ENCODE data around the gene SREBF1. TPM values are rescaled to one million over a fixed set of nuclear protein-coding genes. Genes with fewer than 3 reads are reported as not detected.

SREBF1 gene
- total RNA-seq, 1 experiment from 2014 or later: 104 TPM

DNA sequence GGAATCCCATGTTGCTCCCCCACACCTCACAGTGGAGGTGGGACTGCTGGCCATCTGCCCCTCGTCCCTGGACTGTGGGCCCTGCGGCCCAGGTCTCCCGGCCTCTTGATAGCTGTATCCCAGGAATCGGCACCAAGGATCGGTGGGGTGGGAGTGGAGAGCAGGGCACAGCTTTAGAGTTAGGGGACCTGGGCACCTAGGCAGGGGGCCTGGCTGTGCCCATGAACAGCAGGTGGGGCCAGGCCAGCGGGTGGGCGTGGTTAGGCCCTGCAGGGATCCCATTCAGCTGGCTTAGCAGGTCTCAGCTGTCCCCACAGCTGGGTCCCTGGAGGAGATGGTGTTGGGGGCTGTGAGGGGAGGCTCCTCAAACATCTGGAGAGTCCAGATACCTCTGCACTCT lies 49.2 kb downstream of the SREBF1 start:
- no peak for DNase-seq
- intact Hi-C loops (cut with micrococcal nuclease; ENCODE audit: unreplicated experiment): loop anchor here (10.0 kb wide), 1 partner anchor 53 kb away; no protein-coding TSS in a partner anchor
- Mint-ChIP-seq H3K27ac (ENCODE audit: unreplicated experiment) (no peak overlapping the region), H3K4me3 (ENCODE audit: low read depth, unreplicated experiment) (no peak overlapping the region), H3K27me3 (ENCODE audit: unreplicated experiment) (no peaks in the 10 kb centered on the region), H3K36me3 (ENCODE audit: insufficient read depth, unreplicated experiment) (peaks cover 13% of the 10 kb centered on the region), H3K9me3 (ENCODE audit: low read depth, unreplicated experiment) (no peaks in the 10 kb centered on the region), H3K4me1 (ENCODE audit: low read depth, unreplicated experiment) (peaks cover 28% of the 10 kb centered on the region)
- TF ChIP-seq CTCF (IDR thresholded peaks at IDR 0.05; ENCODE audit: unreplicated experiment): no peak
- no TSS peak for BruUV-seq (replicated peaks)
- CTCF ChIA-PET: no interaction called here

- DNase-seq: no peak
- no TSS peak for BruUV-seq (replicated peaks)
- peaks cover 12% of the 10 kb centered on the region for H3K36me3 Mint-ChIP-seq (ENCODE audit: insufficient read depth, unreplicated experiment)
- CTCF ChIA-PET: no interaction called here
- H3K4me1 Mint-ChIP-seq (ENCODE audit: low read depth, unreplicated experiment): peaks cover 28% of the 10 kb centered on the region
- no peak overlapping the region for H3K4me3 Mint-ChIP-seq (ENCODE audit: low read depth, unreplicated experiment)
- no peaks in the 10 kb centered on the region for H3K27me3 Mint-ChIP-seq (ENCODE audit: unreplicated experiment)
- TF ChIP-seq CTCF (IDR thresholded peaks at IDR 0.05; ENCODE audit: unreplicated experiment): no peak
- H3K9me3 Mint-ChIP-seq (ENCODE audit: low read depth, unreplicated experiment): no peaks in the 10 kb centered on the region
- no peak overlapping the region for H3K27ac Mint-ChIP-seq (ENCODE audit: unreplicated experiment)
- intact Hi-C loops (cut with micrococcal nuclease; ENCODE audit: unreplicated experiment): loop anchor here (10.0 kb wide), 1 partner anchor 52 kb away; no protein-coding TSS in a partner anchor
Observed at GRCh38 chr17:17786998-17787397, 49.8 kb downstream of the SREBF1 start.

GRCh38 chr17:17785407-17785806 lies 51.4 kb downstream of the SREBF1 start:
- no peak overlapping the region for H3K4me3 Mint-ChIP-seq (ENCODE audit: low read depth, unreplicated experiment)
- no peaks in the 10 kb centered on the region for H3K9me3 Mint-ChIP-seq (ENCODE audit: low read depth, unreplicated experiment)
- no peak for DNase-seq
- peak overlapping the region; percentile 47 for H3K27ac Mint-ChIP-seq (ENCODE audit: unreplicated experiment)
- peaks cover 38% of the 10 kb centered on the region for H3K4me1 Mint-ChIP-seq (ENCODE audit: low read depth, unreplicated experiment)
- intact Hi-C loops (cut with micrococcal nuclease; ENCODE audit: unreplicated experiment): loop anchor here (10.0 kb wide), 1 partner anchor 51 kb away; no protein-coding TSS in a partner anchor
- no peaks in the 10 kb centered on the region for H3K27me3 Mint-ChIP-seq (ENCODE audit: unreplicated experiment)
- BruUV-seq (replicated peaks): no TSS peak
- TF ChIP-seq CTCF (IDR thresholded peaks at IDR 0.05; ENCODE audit: unreplicated experiment): no peak
- CTCF ChIA-PET: no interaction called here
- peaks cover 20% of the 10 kb centered on the region for H3K36me3 Mint-ChIP-seq (ENCODE audit: insufficient read depth, unreplicated experiment)

DNA sequence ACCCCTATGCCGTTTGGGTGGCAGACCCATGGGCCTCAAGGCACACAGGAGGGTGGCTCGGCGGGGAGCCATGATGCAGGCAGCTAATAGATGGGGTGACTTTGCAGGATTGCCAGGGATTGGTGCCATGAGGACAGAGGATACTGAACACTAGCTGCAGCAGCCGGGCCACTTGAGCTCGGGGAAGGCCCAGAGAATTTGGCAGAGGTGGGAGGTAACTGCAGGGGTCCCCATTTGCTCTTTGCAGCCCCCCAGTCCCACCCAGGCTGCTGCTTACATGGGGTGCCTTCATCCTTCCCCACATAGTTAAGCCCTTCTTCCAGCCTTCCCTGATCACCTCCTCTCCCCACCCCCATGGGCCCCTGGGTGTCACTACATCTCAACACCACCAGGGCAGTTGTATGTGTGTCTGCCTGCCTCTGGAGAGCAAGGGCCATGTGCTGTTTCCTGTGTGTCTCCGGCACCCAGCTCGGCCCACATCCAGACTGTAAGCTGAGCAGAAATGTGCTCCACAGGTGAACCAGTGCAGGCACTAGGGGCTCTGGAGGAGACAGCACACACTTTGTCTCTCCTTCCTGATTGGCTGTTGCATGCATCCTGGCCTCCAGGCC lies 52.0 kb downstream of the SREBF1 start:
- intact Hi-C loops (cut with micrococcal nuclease; ENCODE audit: unreplicated experiment): loop anchor here (10.0 kb wide), 1 partner anchor 50 kb away; no protein-coding TSS in a partner anchor
- H3K27ac Mint-ChIP-seq (ENCODE audit: unreplicated experiment): no peak overlapping the region

More for the DNA sequence above, 52.0 kb downstream of the SREBF1 start:
- DNase-seq: peak; percentile 13
- CTCF ChIA-PET: no interaction called here
- no peaks in the 10 kb centered on the region for H3K9me3 Mint-ChIP-seq (ENCODE audit: low read depth, unreplicated experiment)
- BruUV-seq (replicated peaks): no TSS peak
- no peak for TF ChIP-seq CTCF (IDR thresholded peaks at IDR 0.05; ENCODE audit: unreplicated experiment)
- H3K4me1 Mint-ChIP-seq (ENCODE audit: low read depth, unreplicated experiment): peaks cover 38% of the 10 kb centered on the region
- H3K27me3 Mint-ChIP-seq (ENCODE audit: unreplicated experiment): no peaks in the 10 kb centered on the region
- H3K4me3 Mint-ChIP-seq (ENCODE audit: low read depth, unreplicated experiment): no peak overlapping the region
- peaks cover 20% of the 10 kb centered on the region for H3K36me3 Mint-ChIP-seq (ENCODE audit: insufficient read depth, unreplicated experiment)
